ENCODE results near the gene NUCKS1.

The NUCKS1 gene

GRCh38 chr1:205770618-205771017, 20.6 kb upstream of the NUCKS1 start:
- DNase-seq (ENCODE audit: low read depth): no peak

- no peak for DNase-seq (ENCODE audit: low read depth)
These were observed 19.8 kb upstream of the NUCKS1 start for GRCh38 chr1:205769641-205770365.

- no peak for DNase-seq (ENCODE audit: low read depth)
These were observed 17.3 kb upstream of the NUCKS1 start for GRCh38 chr1:205767248-205767647.

GRCh38 chr1:205766570-205766969, 16.6 kb upstream of the NUCKS1 start:
- no peak for DNase-seq (ENCODE audit: low read depth)

GRCh38 chr1:205766038-205766437, 16.1 kb upstream of the NUCKS1 start:
- DNase-seq (ENCODE audit: low read depth): no peak

GRCh38 chr1:205764578-205764977, 14.6 kb upstream of the NUCKS1 start:
- DNase-seq (ENCODE audit: low read depth): no peak

GRCh38 chr1:205763980-205764379, 14.0 kb upstream of the NUCKS1 start:
- DNase-seq (ENCODE audit: low read depth): no peak

GRCh38 chr1:205760606-205761005, 10.6 kb upstream of the NUCKS1 start:
- DNase-seq (ENCODE audit: low read depth): no peak

- DNase-seq (ENCODE audit: low read depth): no peak
These were observed 6.6 kb upstream of the NUCKS1 start for GRCh38 chr1:205756552-205756951.

GRCh38 chr1:205754857-205755256, 4.9 kb upstream of the NUCKS1 start:
- no peak for DNase-seq (ENCODE audit: low read depth)

- DNase-seq (ENCODE audit: low read depth): no peak
These were observed 1.2 kb upstream of the NUCKS1 start for GRCh38 chr1:205751036-205751651.

GRCh38 chr1:205749234-205750137, 496 bp downstream of the NUCKS1 start:
- DNase-seq (ENCODE audit: low read depth): peak; percentile 94

GRCh38 chr1:205748403-205749233, 1.4 kb downstream of the NUCKS1 start:
- DNase-seq (ENCODE audit: low read depth): peak; percentile 5

GRCh38 chr1:205746757-205747412, 3.1 kb downstream of the NUCKS1 start:
- DNase-seq (ENCODE audit: low read depth): no peak

GRCh38 chr1:205744403-205744802, 5.6 kb downstream of the NUCKS1 start:
- DNase-seq (ENCODE audit: low read depth): no peak

GRCh38 chr1:205743977-205744376, 6.0 kb downstream of the NUCKS1 start:
- DNase-seq (ENCODE audit: low read depth): no peak

GRCh38 chr1:205741681-205742080, 8.3 kb downstream of the NUCKS1 start:
- no peak for DNase-seq (ENCODE audit: low read depth)

GRCh38 chr1:205739348-205740160, 10.4 kb downstream of the NUCKS1 start:
- no peak for DNase-seq (ENCODE audit: low read depth)

- no peak for DNase-seq (ENCODE audit: low read depth)
These were observed 14.8 kb downstream of the NUCKS1 start for GRCh38 chr1:205735218-205735617.

GRCh38 chr1:205733438-205734175, 16.4 kb downstream of the NUCKS1 start:
- no peak for DNase-seq (ENCODE audit: low read depth)
